ENCODE data around the gene PRKCE. TPM values are rescaled to one million over a fixed set of nuclear protein-coding genes. Genes with fewer than 3 reads are reported as not detected.

The PRKCE gene
- polyA plus RNA-seq, 3 donors: 1.3 to 7.7 (median 2.3) TPM

GRCh38 chr2:45774688-45775244, 123.3 kb downstream of the PRKCE start:
- Mint-ChIP-seq H3K36me3 (no peaks in the 10 kb centered on the region), H3K9me3 (peaks cover 0 to 2% (median 0%) of the 10 kb centered on the region in 7 donors), H3K27me3 (ENCODE audit: low read depth in 3 of 3) (peaks cover 1 to 2% (median 2%) of the 10 kb centered on the region in 3 donors), H3K4me3 (no peak overlapping the region), H3K27ac (peak overlapping the region in 1 of 7 donors; percentile 1), H3K4me1 (peaks cover 57% of the 10 kb centered on the region)
- Histone ChIP-seq H3K9ac (ENCODE audit: insufficient read depth, low read length, poor library complexity, severe bottlenecking) (no peak overlapping the region), H3K79me2 (ENCODE audit: insufficient read depth, low read length) (peaks cover 5% of the 10 kb centered on the region), H3K36me3 (replicated peaks in 1 of 2; ENCODE audit: control insufficient read depth in 1 of 2, insufficient read depth in 2 of 2, low read length in 2 of 2) (no peaks in the 10 kb centered on the region), H3K4me1 (ENCODE audit: control insufficient read depth in 1 of 2, insufficient read depth in 2 of 2, low read length in 2 of 2) (peaks cover 39 to 40% of the 10 kb centered on the region in 2 donors), H2AFZ (ENCODE audit: insufficient read depth, low read depth, low read length, poor library complexity, severe bottlenecking) (no peak overlapping the region), H3K9me3 (replicated peaks in 1 of 2; ENCODE audit: control insufficient read depth in 1 of 2, insufficient read depth in 1 of 2, low read length in 2 of 2) (no peaks in the 10 kb centered on the region), H3K4me2 (replicated peaks; ENCODE audit: extremely low read depth, low read length, poor library complexity, severe bottlenecking) (no peak overlapping the region), H3K27ac (ENCODE audit: low read depth in 1 of 2, low read length in 2 of 2) (no peak overlapping the region), H3K27me3 (ENCODE audit: control insufficient read depth in 2 of 2, insufficient read depth in 2 of 2, low read length in 2 of 2) (no peaks in the 10 kb centered on the region), H3K4me3 (replicated peaks in 1 of 3; ENCODE audit: low read depth in 2 of 3, low read length in 3 of 3) (no peak overlapping the region), H4K20me1 (ENCODE audit: insufficient read depth, low read length) (peaks cover 4% of the 10 kb centered on the region)
- TF ChIP-seq, protein P1, sequence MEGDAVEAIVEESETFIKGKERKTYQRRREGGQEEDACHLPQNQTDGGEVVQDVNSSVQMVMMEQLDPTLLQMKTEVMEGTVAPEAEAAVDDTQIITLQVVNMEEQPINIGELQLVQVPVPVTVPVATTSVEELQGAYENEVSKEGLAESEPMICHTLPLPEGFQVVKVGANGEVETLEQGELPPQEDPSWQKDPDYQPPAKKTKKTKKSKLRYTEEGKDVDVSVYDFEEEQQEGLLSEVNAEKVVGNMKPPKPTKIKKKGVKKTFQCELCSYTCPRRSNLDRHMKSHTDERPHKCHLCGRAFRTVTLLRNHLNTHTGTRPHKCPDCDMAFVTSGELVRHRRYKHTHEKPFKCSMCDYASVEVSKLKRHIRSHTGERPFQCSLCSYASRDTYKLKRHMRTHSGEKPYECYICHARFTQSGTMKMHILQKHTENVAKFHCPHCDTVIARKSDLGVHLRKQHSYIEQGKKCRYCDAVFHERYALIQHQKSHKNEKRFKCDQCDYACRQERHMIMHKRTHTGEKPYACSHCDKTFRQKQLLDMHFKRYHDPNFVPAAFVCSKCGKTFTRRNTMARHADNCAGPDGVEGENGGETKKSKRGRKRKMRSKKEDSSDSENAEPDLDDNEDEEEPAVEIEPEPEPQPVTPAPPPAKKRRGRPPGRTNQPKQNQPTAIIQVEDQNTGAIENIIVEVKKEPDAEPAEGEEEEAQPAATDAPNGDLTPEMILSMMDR (IDR thresholded peaks at IDR 0.05): no peak
- intact Hi-C loops (cut with micrococcal nuclease): loop anchor here (5.0 to 10.0 kb wide), 4 partner anchors 47 to 163 kb away; no protein-coding TSS in a partner anchor
- 95% methylated on average over 7 of the region's 10 CpGs for WGBS (ENCODE audit: insufficient coverage)
- no peak for DNase-seq

DNA sequence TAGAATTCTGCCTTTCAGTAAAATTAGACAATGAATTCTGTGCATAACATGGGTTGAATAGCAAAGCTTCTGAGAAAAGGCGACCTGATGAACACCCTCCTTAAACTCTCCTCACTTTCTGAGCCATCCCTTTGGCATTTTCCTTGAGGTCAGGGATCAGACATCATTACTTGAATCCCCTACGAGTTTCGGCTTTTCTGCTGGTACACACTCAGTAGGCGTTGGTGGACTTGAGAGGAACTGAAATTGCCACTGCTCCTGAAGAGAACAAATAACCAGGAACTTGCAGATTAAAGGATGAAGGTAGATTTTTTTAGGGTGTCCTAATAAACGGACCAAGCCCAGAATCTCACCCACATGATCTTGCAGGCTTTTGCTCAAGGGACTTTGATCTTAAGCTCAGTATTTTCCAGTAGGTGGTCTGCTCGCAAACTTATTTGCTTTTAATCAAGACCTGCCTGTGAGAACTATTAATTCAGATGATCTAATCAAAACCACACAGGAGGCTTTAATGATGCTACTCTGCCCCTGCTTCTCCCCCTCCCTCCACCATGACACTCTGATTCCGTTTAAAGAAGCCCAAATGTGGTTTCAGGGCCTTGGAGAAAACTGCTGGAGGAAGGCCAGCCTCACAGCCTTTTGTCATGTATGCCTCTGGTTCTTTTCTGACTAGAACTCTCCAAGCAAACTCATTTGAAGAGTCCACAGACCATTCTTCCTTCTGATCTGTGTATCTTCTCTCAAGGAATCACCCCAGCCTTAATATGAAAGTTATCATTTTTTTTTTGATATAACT, 124.9 kb downstream of the PRKCE start:
- Histone ChIP-seq H3K79me2 (ENCODE audit: insufficient read depth, low read length) (peaks cover 5% of the 10 kb centered on the region), H3K9me3 (replicated peaks in 1 of 2; ENCODE audit: control insufficient read depth in 1 of 2, insufficient read depth in 1 of 2, low read length in 2 of 2) (no peaks in the 10 kb centered on the region), H2AFZ (ENCODE audit: insufficient read depth, low read depth, low read length, poor library complexity, severe bottlenecking) (no peak overlapping the region), H3K27me3 (ENCODE audit: control insufficient read depth in 2 of 2, insufficient read depth in 2 of 2, low read length in 2 of 2) (no peaks in the 10 kb centered on the region), H3K9ac (ENCODE audit: insufficient read depth, low read length, poor library complexity, severe bottlenecking) (no peak overlapping the region), H3K27ac (ENCODE audit: low read depth in 1 of 2, low read length in 2 of 2) (no peak overlapping the region), H3K4me1 (ENCODE audit: control insufficient read depth in 1 of 2, insufficient read depth in 2 of 2, low read length in 2 of 2) (peaks cover 31 to 35% of the 10 kb centered on the region in 2 donors), H3K4me3 (replicated peaks in 1 of 3; ENCODE audit: low read depth in 2 of 3, low read length in 3 of 3) (no peak overlapping the region), H3K36me3 (replicated peaks in 1 of 2; ENCODE audit: control insufficient read depth in 1 of 2, insufficient read depth in 2 of 2, low read length in 2 of 2) (no peaks in the 10 kb centered on the region), H4K20me1 (ENCODE audit: insufficient read depth, low read length) (peaks cover 4% of the 10 kb centered on the region), H3K4me2 (replicated peaks; ENCODE audit: extremely low read depth, low read length, poor library complexity, severe bottlenecking) (no peak overlapping the region)
- DNase-seq: peak; percentile 15 to 34 (median 23)
- peak overlapping the region in 3 of 7 donors; percentile 6 to 64 (median 11) for H3K27ac Mint-ChIP-seq
- 0% methylated on average over 2 of the region's 7 CpGs for WGBS (ENCODE audit: insufficient coverage)
- peak overlapping the region in 1 of 2 donors; percentile 44 for H3K4me3 Mint-ChIP-seq
- peaks cover 0 to 2% (median 0%) of the 10 kb centered on the region in 7 donors for H3K9me3 Mint-ChIP-seq
- TF ChIP-seq, protein P1 (IDR thresholded peaks at IDR 0.05): no peak
- peaks cover 54% of the 10 kb centered on the region for H3K4me1 Mint-ChIP-seq
- peaks cover 0 to 1% (median 0%) of the 10 kb centered on the region in 3 donors for H3K27me3 Mint-ChIP-seq (ENCODE audit: low read depth in 3 of 3)
- H3K36me3 Mint-ChIP-seq: no peaks in the 10 kb centered on the region
- intact Hi-C loops (cut with micrococcal nuclease): loop anchor here (5.0 to 10.0 kb wide), 4 partner anchors 49 to 161 kb away; no protein-coding TSS in a partner anchor
